ENCODE results near the gene THAP3. TPM values are rescaled to one million over a fixed set of nuclear protein-coding genes. Genes with fewer than 3 reads are reported as not detected.

Gene THAP3
- total RNA-seq, 2 experiments from 2014 or later = 15.2 to 18.7 TPM

DNA sequence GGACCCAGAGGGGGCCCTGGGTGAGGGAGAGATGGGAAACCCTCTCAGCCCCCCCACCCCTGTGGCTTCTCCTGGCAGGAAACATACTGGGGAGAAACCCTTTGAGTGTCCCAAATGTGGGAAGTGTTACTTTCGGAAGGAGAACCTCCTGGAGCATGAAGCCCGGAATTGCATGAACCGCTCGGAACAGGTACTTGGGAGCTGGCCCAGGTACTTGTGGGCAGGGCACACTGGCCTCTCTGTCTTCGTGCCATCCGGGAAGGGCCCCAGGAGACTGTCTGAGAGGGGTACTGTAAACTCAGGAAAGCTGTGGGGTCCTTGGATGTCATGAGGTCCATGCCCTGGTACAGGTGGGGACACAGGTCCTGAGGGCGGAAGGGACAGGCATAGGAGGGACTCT, 38.8 kb upstream of the THAP3 start:
- TF ChIP-seq CTCF (IDR thresholded peaks at IDR 0.05) = no peak
- Histone ChIP-seq H3K27ac (ENCODE audit: low read depth in 1 of 2, low read length in 2 of 2) (no peak overlapping the region), H3K36me3 (ENCODE audit: insufficient read depth, low read length) (peaks cover 39% of the 10 kb centered on the region), H3K4me3 (ENCODE audit: low read length) (no peak overlapping the region), H3K9me3 (ENCODE audit: control insufficient read depth in 1 of 2, insufficient read depth in 1 of 2, low read length in 2 of 2) (no peaks in the 10 kb centered on the region), H3K27me3 (ENCODE audit: control insufficient read depth in 1 of 2, insufficient read depth in 2 of 2, low read length in 2 of 2) (no peaks in the 10 kb centered on the region), H3K4me1 (ENCODE audit: insufficient read depth, low read length) (peaks cover 52% of the 10 kb centered on the region)
- no peaks in the 10 kb centered on the region for H3K9me3 Mint-ChIP-seq
- no peak for ATAC-seq (ENCODE audit: poor library complexity)
- POLR2A ChIA-PET = no interaction called here
- no peak overlapping the region for H3K27ac Mint-ChIP-seq
- CTCF ChIA-PET = no interaction called here
- peaks cover 35% of the 10 kb centered on the region for H3K36me3 Mint-ChIP-seq (ENCODE audit: low read depth)
- H3K4me1 Mint-ChIP-seq (ENCODE audit: low read depth) = peaks cover 42% of the 10 kb centered on the region
- H3K27me3 Mint-ChIP-seq = no peaks in the 10 kb centered on the region
- no peak for DNase-seq
- intact Hi-C loops (cut with DNase I, micrococcal nuclease) = no loop called here
- no peak overlapping the region for H3K4me3 Mint-ChIP-seq

DNA sequence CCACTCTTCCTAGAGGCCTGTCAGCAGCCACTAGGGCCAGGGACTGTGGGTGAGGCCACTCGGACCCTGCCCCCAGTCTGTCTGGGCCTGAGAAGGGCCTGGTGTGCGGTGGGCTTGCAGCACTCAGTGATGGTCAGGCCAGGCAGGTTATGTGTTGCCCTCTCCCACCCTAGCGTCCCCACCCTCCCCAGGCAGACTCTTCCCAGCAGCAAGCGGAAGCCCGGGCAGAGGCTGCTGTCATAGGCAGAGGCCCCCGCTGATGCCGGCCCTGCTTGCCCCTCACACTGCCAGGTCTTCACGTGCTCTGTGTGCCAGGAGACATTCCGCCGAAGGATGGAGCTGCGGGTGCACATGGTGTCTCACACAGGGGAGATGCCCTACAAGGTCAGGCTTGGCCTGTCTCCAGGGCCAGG, 38.3 kb upstream of the THAP3 start:
- H3K27ac ChIP-seq (ENCODE audit: low read depth in 1 of 2, low read length in 2 of 2) = no peak overlapping the region
- intact Hi-C loops (cut with DNase I, micrococcal nuclease) = no loop called here
- peaks cover 43% of the 10 kb centered on the region for H3K36me3 ChIP-seq (ENCODE audit: insufficient read depth, low read length)
- ATAC-seq (ENCODE audit: poor library complexity) (no peak), DNase-seq (no peak)
- H3K27ac Mint-ChIP-seq = no peak overlapping the region
- no peaks in the 10 kb centered on the region for H3K27me3 ChIP-seq (ENCODE audit: control insufficient read depth in 1 of 2, insufficient read depth in 2 of 2, low read length in 2 of 2)
- ChIA-PET CTCF (no interaction called here), POLR2A (no interaction called here)
- peaks cover 42% of the 10 kb centered on the region for H3K4me1 Mint-ChIP-seq (ENCODE audit: low read depth)
- H3K9me3 Mint-ChIP-seq = no peaks in the 10 kb centered on the region
- H3K4me3 Mint-ChIP-seq = no peak overlapping the region
- H3K9me3 ChIP-seq (ENCODE audit: control insufficient read depth in 1 of 2, insufficient read depth in 1 of 2, low read length in 2 of 2) = no peaks in the 10 kb centered on the region
- H3K4me3 ChIP-seq (ENCODE audit: low read length) = no peak overlapping the region
- peaks cover 35% of the 10 kb centered on the region for H3K36me3 Mint-ChIP-seq (ENCODE audit: low read depth)
- H3K4me1 ChIP-seq (ENCODE audit: insufficient read depth, low read length) = peaks cover 52% of the 10 kb centered on the region
- H3K27me3 Mint-ChIP-seq = no peaks in the 10 kb centered on the region
- TF ChIP-seq CTCF (IDR thresholded peaks at IDR 0.05) = no peak

DNA sequence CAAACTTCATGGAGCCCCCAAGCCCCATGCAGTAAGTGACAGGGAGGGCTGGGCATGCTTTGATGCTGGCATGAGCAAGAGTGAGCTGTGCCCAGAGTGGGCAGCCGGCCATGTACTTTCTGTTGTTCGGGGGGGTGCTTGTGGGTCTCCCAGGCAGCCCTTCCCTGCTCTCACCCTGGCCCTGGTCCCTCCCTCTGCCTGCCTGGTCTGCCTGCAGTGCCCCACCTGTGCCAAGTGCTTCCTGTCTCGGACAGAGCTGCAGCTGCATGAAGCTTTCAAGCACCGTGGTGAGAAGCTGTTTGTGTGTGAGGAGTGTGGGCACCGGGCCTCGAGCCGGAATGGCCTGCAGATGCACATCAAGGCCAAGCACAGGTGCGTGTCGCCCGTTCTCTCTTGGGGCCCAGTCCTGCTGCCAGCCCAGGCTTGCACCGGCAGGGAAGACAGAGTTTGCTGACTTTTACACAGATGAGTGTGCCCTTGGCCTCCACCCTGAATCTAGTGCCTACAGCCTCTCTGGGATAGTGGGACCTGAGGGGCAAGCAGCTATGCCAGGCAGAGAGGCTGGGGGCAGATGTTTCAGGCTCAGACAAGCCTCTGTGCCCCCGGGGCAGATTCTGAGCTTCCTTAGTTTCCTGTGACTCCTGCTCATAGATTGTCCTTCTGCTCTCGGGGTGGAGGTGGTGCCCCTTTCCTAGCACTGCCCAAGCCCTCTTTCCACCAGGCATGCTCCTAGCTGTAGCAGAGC, 37.2 kb upstream of the THAP3 start:
- Mint-ChIP-seq H3K4me3 (peak overlapping the region; percentile 11), H3K4me1 (ENCODE audit: low read depth) (peaks cover 37% of the 10 kb centered on the region), H3K27me3 (no peaks in the 10 kb centered on the region), H3K27ac (peak overlapping the region; percentile 55), H3K9me3 (no peaks in the 10 kb centered on the region), H3K36me3 (ENCODE audit: low read depth) (peaks cover 35% of the 10 kb centered on the region)
- DNase-seq (no peak), ATAC-seq (ENCODE audit: poor library complexity) (no peak)
- CTCF ChIA-PET = no interaction called here
- peaks cover 52% of the 10 kb centered on the region for H3K4me1 ChIP-seq (ENCODE audit: insufficient read depth, low read length)
- no peak for TF ChIP-seq CTCF (IDR thresholded peaks at IDR 0.05)
- peak overlapping the region in 1 of 2 donors; percentile 21 for H3K27ac ChIP-seq (ENCODE audit: low read depth in 1 of 2, low read length in 2 of 2)
- POLR2A ChIA-PET = interaction anchor here (3.5 kb wide), 1 partner anchor 13 kb away, joined by 19 read pairs; no protein-coding TSS in a partner anchor
- no peak overlapping the region for H3K4me3 ChIP-seq (ENCODE audit: low read length)
- no peaks in the 10 kb centered on the region for H3K9me3 ChIP-seq (ENCODE audit: control insufficient read depth in 1 of 2, insufficient read depth in 1 of 2, low read length in 2 of 2)
- intact Hi-C loops (cut with DNase I, micrococcal nuclease) = no loop called here
- peaks cover 49% of the 10 kb centered on the region for H3K36me3 ChIP-seq (ENCODE audit: insufficient read depth, low read length)
- H3K27me3 ChIP-seq (ENCODE audit: control insufficient read depth in 1 of 2, insufficient read depth in 2 of 2, low read length in 2 of 2) = no peaks in the 10 kb centered on the region
